K562 (cell line): ENCODE data around the gene TMEM245. TPM values are rescaled to one million over a fixed set of nuclear protein-coding genes. Genes with fewer than 3 reads are reported as not detected.

Experiments
- ATAC-seq: fragments of 200-7000 bp; cut with Tn5 transposase; 3 replicates; pipeline ENCODE4 v1.9.1; 2020; ENCODE audit warnings: moderate library complexity
- BruUV-seq: library from RNA; stranded (reverse); fragments of 400-500 nt; replicated peaks from 2 replicates; lab custom pipeline; 2021; lab: Mats Ljungman, UMichigan
- CTCF ChIA-PET: fragments of 300-600 bp; formaldehyde crosslinking; extraction: SDS; loops from one replicate; lab custom pipeline; 2021; ENCODE audit warnings: low intra/inter-chr PET ratio; lab: Yijun Ruan, JAX
- POLR2A ChIA-PET: fragments of 300-600, 350-650 bp; sonication (Branson Sonifier 250); formaldehyde crosslinking; extraction: SDS; loops from one replicate; lab custom pipeline; 2021; ENCODE audit warnings: antibody characterized with exemption, inconsistent platforms; lab: Yijun Ruan, JAX
- DNase-seq, 4 experiments: peaks; one replicate each; pipeline versions ENCODE4 v3.0.0 to v3.0.0-alpha.2; 2011 to 2018; ENCODE audit warnings: low spot score in 3 of 4, mixed read lengths in 3 of 4; ENCODE audit errors: extremely low read depth in 1 of 4
- FAIRE-seq: peaks from 2 replicates; lab custom pipeline; 2011; peaks lifted over from hg19 to GRCh38; lab: Jason Lieb, UNC
- H2AFZ ChIP-seq: 2 replicates; pipeline ENCODE4 v1.6.0; 2011; ENCODE audit warnings: low read depth, low read length, control low read depth, inconsistent platforms
- H3K27ac ChIP-seq: fragments of 200-600 bp; 3 replicates; pipeline ENCODE4 v1.8.0; 2011; ENCODE audit warnings: low read depth, mild to moderate bottlenecking, control low read depth, inconsistent platforms, low read length, moderate library complexity, mixed read lengths; ENCODE audit errors: extremely low read depth
- H3K27me3 ChIP-seq, 2 experiments: fragments of 300-600 bp in 1 of 2; 2 replicates in 1 of 2; 3 replicates in 1 of 2; pipeline versions ENCODE4 v1.6.0 to v1.8.0; 2011; ENCODE audit warnings: inconsistent platforms in 2 of 2, low read length in 2 of 2, mild to moderate bottlenecking in 1 of 2, mixed read lengths in 1 of 2, moderate library complexity in 1 of 2; ENCODE audit not compliant: control insufficient read depth in 2 of 2, insufficient read depth in 2 of 2
- H3K36me3 ChIP-seq: fragments of 300-600 bp; 3 replicates; pipeline ENCODE4 v1.8.0; 2011; ENCODE audit warnings: mild to moderate bottlenecking, low read length, inconsistent platforms; ENCODE audit not compliant: control insufficient read depth, insufficient read depth
- H3K4me1 ChIP-seq, 2 experiments: fragments of 200-600 bp in 1 of 2; replicated peaks in 1 of 2; 2 replicates in 1 of 2; 3 replicates in 1 of 2; pipeline versions ENCODE4 v1.5.1 to v1.8.0; 2011; ENCODE audit warnings: inconsistent platforms in 2 of 2, low read length in 2 of 2, mild to moderate bottlenecking in 1 of 2, mixed read lengths in 1 of 2, moderate library complexity in 1 of 2; ENCODE audit not compliant: control insufficient read depth in 2 of 2, insufficient read depth in 2 of 2
- H3K4me2 ChIP-seq: 2 replicates; pipeline ENCODE4 v1.6.1; 2011; ENCODE audit warnings: low read length, control low read depth, inconsistent platforms, mixed read lengths; ENCODE audit not compliant: insufficient read depth
- H3K4me3 ChIP-seq: fragments of 200-600 bp; sonication (generic), shearing (Covaris generic); 2 replicates; pipeline ENCODE4 v1.5.1; 2016; ENCODE audit warnings: control low read depth, inconsistent platforms
- H3K79me2 ChIP-seq: fragments of 200-600 bp; 3 replicates; pipeline ENCODE4 v1.8.0; 2011; ENCODE audit warnings: low read length, inconsistent platforms; ENCODE audit not compliant: control insufficient read depth, insufficient read depth
- H3K9ac ChIP-seq, 2 experiments: 2 replicates each; pipeline versions ENCODE4 v1.6.0 to v1.6.1; 2011; ENCODE audit warnings: low read depth in 2 of 2, low read length in 2 of 2, control low read depth in 1 of 2, inconsistent platforms in 1 of 2, mild to moderate bottlenecking in 1 of 2, mixed read lengths in 1 of 2; ENCODE audit not compliant: insufficient read depth in 1 of 2
- H3K9me1 ChIP-seq: one replicate; pipeline ENCODE4 v1.6.0; 2011; ENCODE audit warnings: inconsistent platforms, mild to moderate bottlenecking, low read length, moderate library complexity; ENCODE audit not compliant: control insufficient read depth, insufficient read depth
- H3K9me3 ChIP-seq: replicated peaks from 2 replicates; pipeline ENCODE4 v1.5.1; 2011; ENCODE audit warnings: low read depth, low read length, inconsistent platforms; ENCODE audit not compliant: control insufficient read depth, insufficient read depth
- H4K20me1 ChIP-seq: replicated peaks from 2 replicates; pipeline ENCODE4 v1.6.1; 2011; ENCODE audit warnings: low read length, inconsistent platforms, mixed read lengths; ENCODE audit not compliant: control insufficient read depth, insufficient read depth
- ADNP ChIP-seq: fragments of 200-800 bp; sonication (Bioruptor generic); IDR thresholded peaks from 2 replicates; pipeline ENCODE4 v1.6.1; 2016; ENCODE audit warnings: missing genetic modification characterization, missing compliant biosample characterization
- ARID3B ChIP-seq: fragments of 250-450 bp; sonication (Bioruptor Pico); IDR thresholded peaks from 2 replicates; pipeline ENCODE4 v1.4.0; 2020; ENCODE audit warnings: borderline replicate concordance
- ARID4B ChIP-seq: sonication (generic); formaldehyde crosslinking; IDR thresholded peaks from 2 replicates; pipeline ENCODE4 v1.8.0; 2022; ENCODE audit warnings: mild to moderate bottlenecking, missing genetic modification reagents
- BCOR ChIP-seq: fragments of 450-650 bp; IDR thresholded peaks from 2 replicates; pipeline ENCODE4 v1.6.1; 2016
- CBX2 ChIP-seq: fragments of 200-600 bp; sonication (generic); IDR thresholded peaks from one replicate; pipeline ENCODE4 v1.6.1; 2012; ENCODE audit warnings: mild to moderate bottlenecking, low read length, inconsistent platforms; ENCODE audit not compliant: insufficient read depth, poor library complexity, severe bottlenecking
- CHD2 ChIP-seq: IDR thresholded peaks from 2 replicates; pipeline ENCODE4 v1.6.1; 2011; ENCODE audit warnings: low read depth, low read length
- ERF ChIP-seq: fragments of 450-650 bp; formaldehyde crosslinking; IDR thresholded peaks from 2 replicates; pipeline ENCODE4 v1.4.0; 2020; ENCODE audit warnings: mild to moderate bottlenecking, mixed read lengths
- FOXK1 ChIP-seq: sonication (generic); formaldehyde crosslinking; IDR thresholded peaks from 2 replicates; pipeline ENCODE4 v1.8.0; 2022; ENCODE audit warnings: missing genetic modification reagents, mild to moderate bottlenecking, borderline replicate concordance
- GATAD2B ChIP-seq: fragments of 450-650 bp; IDR thresholded peaks from 2 replicates; pipeline ENCODE4 v1.6.1; 2017; ENCODE audit warnings: mild to moderate bottlenecking, borderline replicate concordance
- ID3 ChIP-seq, 2 experiments: fragments of 250-450 bp in 1 of 2; fragments of 450-650 bp in 1 of 2; sonication (Bioruptor Pico) in 1 of 2; IDR thresholded peaks; 2 replicates each; pipeline versions ENCODE4 v1.6.1 to v1.8.0; 2016 to 2021; ENCODE audit warnings: mild to moderate bottlenecking in 2 of 2, moderate library complexity in 2 of 2, missing compliant biosample characterization in 1 of 2, missing genetic modification characterization in 1 of 2
- NCOA2 ChIP-seq, 2 experiments: fragments of 450-650 bp; IDR thresholded peaks; 2 replicates each; pipeline ENCODE4 v1.6.1; 2018; ENCODE audit warnings: mild to moderate bottlenecking in 2 of 2, moderate library complexity in 1 of 2; ENCODE audit not compliant: partially characterized antibody in 2 of 2
- RBBP5 ChIP-seq: fragments of 200-600 bp; sonication (generic); IDR thresholded peaks from 2 replicates; pipeline ENCODE4 v1.6.1; 2012; ENCODE audit warnings: borderline replicate concordance, mild to moderate bottlenecking, low read length, control low read depth, inconsistent platforms; ENCODE audit not compliant: insufficient read depth, poor library complexity, severe bottlenecking
- SMC3 ChIP-seq: conservative IDR thresholded peaks from 2 replicates; pipeline ENCODE4 v1.6.1; 2011; ENCODE audit warnings: low read depth, low read length, improper control_type of control experiment; ENCODE audit not compliant: insufficient read depth
- ZNF354B ChIP-seq: fragments of 250-450 bp; sonication (Bioruptor Pico); IDR thresholded peaks from 2 replicates; pipeline ENCODE4 v1.4.0; 2020
- ZNF57 ChIP-seq: fragments of 450-650 bp; formaldehyde crosslinking; IDR thresholded peaks from 2 replicates; pipeline ENCODE4 v1.4.0; 2020; ENCODE audit warnings: mild to moderate bottlenecking, moderate library complexity
- ZNF75A ChIP-seq: fragments of 450-650 bp; formaldehyde crosslinking; IDR thresholded peaks from 2 replicates; pipeline ENCODE4 v1.4.0; 2020; ENCODE audit warnings: mild to moderate bottlenecking
- WGBS: fragments of 100-300 bp; shearing (Covaris generic); methylation state at CpG from one replicate; pipeline ENCODE4 v1.1.6; 2016; ENCODE audit warnings: low coverage, mixed read lengths; ENCODE audit not compliant: insufficient coverage; ENCODE audit errors: missing lambda C conversion rate; 5-methylcytosine and 5-hydroxymethylcytosine counted together
- in situ Hi-C: fragments of 300-500 bp; cut with MboI; formaldehyde crosslinking; loops from 4 replicates; pipeline ENCODE4 v1.15.0; 2018; ENCODE audit warnings: inconsistent platforms, mixed read lengths
- intact Hi-C: fragments of 100-400 bp; cut with micrococcal nuclease; formaldehyde crosslinking; loops from 2 replicates; pipeline ENCODE4 v1.14.2; 2022
- polyA plus RNA-seq, 8 experiments: library from polyadenylated mRNA; depleted of rRNA in 4 of 8; stranded (reverse) in 5 of 8; unstranded in 3 of 8; fragments of >200 nt; fragmentation: Nextera tagmentation in 2 of 8; fragmentation: Illumina TruSeq in 1 of 8; extraction: Ambion mirVana in 2 of 8; extraction: Trizol in 1 of 8; gene quantifications; 2 replicates each; pipeline versions ENCODE4 v1.2.1 to v1.2.3, GENCODE V29; 2011 to 2014; ENCODE audit warnings: inconsistent platforms in 1 of 8, missing spikeins in 1 of 8
- total RNA-seq, 7 experiments: library from RNA; depleted of rRNA in 6 of 7; stranded (reverse); fragments of >200 nt in 6 of 7; fragmentation: Illumina TruSeq in 2 of 7; extraction: Trizol in 2 of 7; gene quantifications; 2 replicates each; pipeline versions ENCODE4 v1.2.1 to v1.2.3, GENCODE V29; 2011 to 2021; ENCODE audit warnings: low replicate concordance in 1 of 7

TMEM245 gene
- total and polyA plus RNA-seq, 9 of the 15 experiments (the other 6 are each of a cell fraction or from before 2014, with no cell fraction given): 8.5 to 43.2 (median 24.3) TPM

- ChIA-PET CTCF (no interaction called here), POLR2A (interaction anchor here (0.7 to 1.0 kb wide), 2 partner anchors 9 kb away, joined by 3 to 4 read pairs; no protein-coding TSS in a partner anchor)
- H3K4me3 ChIP-seq: no peak overlapping the region
- no peaks in the 10 kb centered on the region for H3K9me1 ChIP-seq
- no peak overlapping the region for H3K4me2 ChIP-seq
- no peaks in the 10 kb centered on the region for H3K27me3 ChIP-seq
- in situ Hi-C loops: no loop called here
- no peak overlapping the region for H2AFZ ChIP-seq
- TF ChIP-seq ID3 (CRISPR knock-in tag; IDR thresholded peaks at IDR 0.05) (no peak), ID3 (tag; IDR thresholded peaks at IDR 0.05) (no peak), ERF (CRISPR knock-in tag) (no peak), ADNP (no peak), CBX2 (no peak), FOXK1 (CRISPR knock-in tag) (no peak), ZNF57 (CRISPR knock-in tag) (no peak), ARID4B (no peak), ARID3B (CRISPR knock-in tag) (no peak), CHD2 (no peak), BCOR (no peak), GATAD2B (no peak), ZNF75A (no peak), ZNF354B (CRISPR knock-in tag) (no peak), NCOA2 (IDR thresholded peaks at IDR 0.05; ENCODE audit: partially characterized antibody in 2 of 2) (no peak), RBBP5 (no peak), SMC3 (no peak)
- TF ChIP-seq, all 486 proteins: peak for 0
- Histone ChIP-seq H3K27ac (no peak overlapping the region), H3K4me1 (peaks cover 0 to 15% of the 10 kb centered on the region in 2 experiments; a peak in 2 of 5 replicates), H3K36me3 (peaks cover 89% of the 10 kb centered on the region), H3K9ac (no peak overlapping the region), H3K9me3 (no peaks in the 10 kb centered on the region), H4K20me1 (no peaks in the 10 kb centered on the region), H3K79me2 (no peaks in the 10 kb centered on the region; the same call in 2 of the 3 replicates)
- FAIRE-seq (no peak), DNase-seq (no peak), ATAC-seq (no peak)
- WGBS: 93% methylated on average over 1 of the region's 1 CpG
- BruUV-seq: no TSS peak
- intact Hi-C loops: no loop called here
Observed at GRCh38 chr9:109068764-109069163, 51.0 kb downstream of the TMEM245 start.
